Lower leg skin (tissue), 3 donors: ENCODE data around the gene CRAMP1.

Experiments used
- CTCF ChIP-seq, 3 donors: fragments of 450-650 bp; IDR thresholded peaks; one replicate each; pipeline ENCODE4 v1.5.1; 2016; ENCODE audit warnings: antibody characterized with exemption in 3 of 3, mild to moderate bottlenecking in 3 of 3, moderate library complexity in 2 of 3
- POLR2A ChIP-seq, 2 donors: fragments of 450-650 bp; IDR thresholded peaks; one replicate each; pipeline ENCODE4 v1.6.1; 2016 to 2017; ENCODE audit warnings: antibody characterized with exemption in 2 of 2, mild to moderate bottlenecking in 1 of 2, moderate library complexity in 1 of 2

- TF ChIP-seq CTCF (IDR thresholded peaks at IDR 0.05) (no peak), POLR2A (IDR thresholded peaks at IDR 0.05) (no peak)
Observed at GRCh38 chr16:1596516-1596915, 15.6 kb upstream of the CRAMP1 start.
